ENCODE data around the gene HDLBP.
A peak's percentile ranks its signal among the peaks of the same experiment; 100 is the strongest.

HDLBP gene, protein sequence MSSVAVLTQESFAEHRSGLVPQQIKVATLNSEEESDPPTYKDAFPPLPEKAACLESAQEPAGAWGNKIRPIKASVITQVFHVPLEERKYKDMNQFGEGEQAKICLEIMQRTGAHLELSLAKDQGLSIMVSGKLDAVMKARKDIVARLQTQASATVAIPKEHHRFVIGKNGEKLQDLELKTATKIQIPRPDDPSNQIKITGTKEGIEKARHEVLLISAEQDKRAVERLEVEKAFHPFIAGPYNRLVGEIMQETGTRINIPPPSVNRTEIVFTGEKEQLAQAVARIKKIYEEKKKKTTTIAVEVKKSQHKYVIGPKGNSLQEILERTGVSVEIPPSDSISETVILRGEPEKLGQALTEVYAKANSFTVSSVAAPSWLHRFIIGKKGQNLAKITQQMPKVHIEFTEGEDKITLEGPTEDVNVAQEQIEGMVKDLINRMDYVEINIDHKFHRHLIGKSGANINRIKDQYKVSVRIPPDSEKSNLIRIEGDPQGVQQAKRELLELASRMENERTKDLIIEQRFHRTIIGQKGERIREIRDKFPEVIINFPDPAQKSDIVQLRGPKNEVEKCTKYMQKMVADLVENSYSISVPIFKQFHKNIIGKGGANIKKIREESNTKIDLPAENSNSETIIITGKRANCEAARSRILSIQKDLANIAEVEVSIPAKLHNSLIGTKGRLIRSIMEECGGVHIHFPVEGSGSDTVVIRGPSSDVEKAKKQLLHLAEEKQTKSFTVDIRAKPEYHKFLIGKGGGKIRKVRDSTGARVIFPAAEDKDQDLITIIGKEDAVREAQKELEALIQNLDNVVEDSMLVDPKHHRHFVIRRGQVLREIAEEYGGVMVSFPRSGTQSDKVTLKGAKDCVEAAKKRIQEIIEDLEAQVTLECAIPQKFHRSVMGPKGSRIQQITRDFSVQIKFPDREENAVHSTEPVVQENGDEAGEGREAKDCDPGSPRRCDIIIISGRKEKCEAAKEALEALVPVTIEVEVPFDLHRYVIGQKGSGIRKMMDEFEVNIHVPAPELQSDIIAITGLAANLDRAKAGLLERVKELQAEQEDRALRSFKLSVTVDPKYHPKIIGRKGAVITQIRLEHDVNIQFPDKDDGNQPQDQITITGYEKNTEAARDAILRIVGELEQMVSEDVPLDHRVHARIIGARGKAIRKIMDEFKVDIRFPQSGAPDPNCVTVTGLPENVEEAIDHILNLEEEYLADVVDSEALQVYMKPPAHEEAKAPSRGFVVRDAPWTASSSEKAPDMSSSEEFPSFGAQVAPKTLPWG (N-terminal part only)

GRCh38 chr2:241315093-241315878, at the start of gene HDLBP:
Gene HDLBP (minus strand): TSS chr2:241315672. CDS start chr2:241266869, 48,803 bp downstream.
- DNase-seq = peak; percentile 100

GRCh38 chr2:241364781-241365180, 49.3 kb upstream of the HDLBP start:
- no peak for DNase-seq

GRCh38 chr2:241363426-241363825, 48.0 kb upstream of the HDLBP start:
- no peak for DNase-seq

GRCh38 chr2:241359481-241360045, 44.1 kb upstream of the HDLBP start:
- no peak for DNase-seq

- DNase-seq = peak; percentile 17 to 43
These were observed 43.0 kb upstream of the HDLBP start for GRCh38 chr2:241358470-241358869.

- DNase-seq = no peak
These were observed 42.1 kb upstream of the HDLBP start for GRCh38 chr2:241357531-241357930.

DNA sequence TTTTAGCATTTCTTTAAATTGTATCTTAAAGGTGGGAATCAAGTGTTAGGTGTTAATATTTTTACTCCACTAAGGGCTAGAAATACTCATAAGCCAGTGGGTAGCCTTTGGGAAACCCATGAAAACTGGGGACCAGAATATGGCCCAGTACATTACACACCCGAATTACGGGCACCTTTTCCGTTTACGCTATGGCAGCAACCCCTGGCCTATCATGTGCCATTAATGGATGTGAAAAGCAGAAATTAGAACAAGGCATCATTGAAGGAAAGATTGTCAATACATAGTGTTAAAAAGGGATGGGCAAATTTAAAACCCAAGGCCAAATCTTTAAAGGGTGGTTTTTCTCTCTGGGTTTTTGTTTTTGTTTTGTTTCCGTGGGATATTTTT, 41.4 kb upstream of the HDLBP start:
- DNase-seq = no peak

GRCh38 chr2:241355983-241356870, 40.8 kb upstream of the HDLBP start, which contains the start of gene FARP2:
Gene FARP2 (plus strand): TSS chr2:241356285. CDS start chr2:241373108, 16,823 bp downstream.
- peak; percentile 98 for DNase-seq

GRCh38 chr2:241354668-241355658, 39.5 kb upstream of the HDLBP start:
- DNase-seq = peak; percentile 79 to 84

GRCh38 chr2:241352227-241352626, 36.8 kb upstream of the HDLBP start:
- no peak for DNase-seq

DNA sequence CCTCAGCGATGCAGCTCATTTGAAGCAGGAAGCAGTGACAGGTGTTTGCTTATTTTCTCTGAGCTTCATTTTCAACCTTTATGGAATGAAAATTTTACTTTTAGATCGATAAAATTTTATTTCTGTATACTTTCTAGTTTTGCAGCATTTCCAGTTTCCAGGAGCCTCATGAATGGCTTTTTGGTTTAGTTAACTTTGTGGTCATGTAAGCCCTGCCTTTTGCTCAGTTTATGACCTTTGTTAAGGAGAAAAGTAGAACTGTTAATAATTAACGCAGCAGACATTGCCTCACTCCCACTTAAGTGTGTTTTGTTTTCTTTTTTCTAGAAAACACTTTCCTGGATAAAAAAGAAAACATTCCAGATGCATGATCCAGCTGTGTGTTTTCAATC, 36.2 kb upstream of the HDLBP start:
- no peak for DNase-seq

- no peak for DNase-seq
These were observed 35.6 kb upstream of the HDLBP start for GRCh38 chr2:241350878-241351639.

GRCh38 chr2:241350530-241350877, 35.0 kb upstream of the HDLBP start:
- DNase-seq = no peak

DNA sequence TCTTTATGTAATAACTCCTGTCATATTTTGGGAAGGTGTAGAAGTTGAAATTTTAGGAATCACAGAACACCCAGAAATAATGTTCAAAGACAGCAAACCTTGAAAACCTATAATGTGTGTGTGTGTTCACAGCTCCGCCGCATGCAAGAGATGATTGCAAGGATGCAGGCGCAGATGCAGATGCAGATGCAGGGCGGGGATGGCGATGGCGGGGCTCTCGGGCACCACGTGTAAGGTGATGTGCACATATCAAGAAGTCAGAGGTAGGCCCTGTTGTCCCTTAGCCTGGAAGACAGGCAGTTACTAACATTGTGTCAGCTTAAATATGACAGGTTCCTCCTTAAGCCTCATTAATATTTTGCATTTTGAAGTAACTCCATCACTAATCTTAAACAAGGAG, 34.5 kb upstream of the HDLBP start:
- no peak for DNase-seq

DNA sequence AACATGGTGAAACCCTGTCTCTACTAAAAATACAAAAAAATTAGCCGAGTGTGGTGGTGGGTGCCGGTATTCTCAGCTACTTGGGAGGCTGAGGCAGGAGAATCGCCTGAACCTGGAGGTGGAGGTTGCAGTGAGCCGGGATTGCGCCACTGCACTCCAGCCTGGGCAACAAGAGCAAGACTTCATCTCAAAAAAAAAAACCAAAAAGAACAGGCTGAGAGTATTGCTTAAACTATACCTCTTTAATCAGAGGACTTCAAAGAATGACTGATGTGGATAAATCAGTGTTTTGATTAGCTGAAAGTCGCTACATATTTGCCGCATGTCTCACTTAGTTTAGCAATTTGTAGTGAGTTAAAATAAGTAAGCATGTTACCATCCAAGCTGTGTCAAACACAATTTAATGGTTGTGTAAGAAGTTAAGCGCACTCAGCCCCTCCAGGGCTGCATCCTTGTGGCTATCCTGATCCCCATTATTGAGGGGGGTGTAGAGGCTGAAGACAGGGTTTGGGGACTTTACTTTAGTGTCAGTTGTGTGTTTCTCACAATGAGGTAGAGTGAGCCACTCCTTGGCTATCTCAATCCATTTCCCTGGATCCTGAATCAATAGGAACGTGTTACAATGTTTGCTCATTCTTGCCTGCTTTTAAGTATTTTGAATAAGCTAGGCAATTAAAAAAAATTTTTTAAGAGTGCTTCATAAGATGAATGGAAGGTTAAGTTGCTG, 29.6 kb upstream of the HDLBP start:
- no peak for DNase-seq

DNA sequence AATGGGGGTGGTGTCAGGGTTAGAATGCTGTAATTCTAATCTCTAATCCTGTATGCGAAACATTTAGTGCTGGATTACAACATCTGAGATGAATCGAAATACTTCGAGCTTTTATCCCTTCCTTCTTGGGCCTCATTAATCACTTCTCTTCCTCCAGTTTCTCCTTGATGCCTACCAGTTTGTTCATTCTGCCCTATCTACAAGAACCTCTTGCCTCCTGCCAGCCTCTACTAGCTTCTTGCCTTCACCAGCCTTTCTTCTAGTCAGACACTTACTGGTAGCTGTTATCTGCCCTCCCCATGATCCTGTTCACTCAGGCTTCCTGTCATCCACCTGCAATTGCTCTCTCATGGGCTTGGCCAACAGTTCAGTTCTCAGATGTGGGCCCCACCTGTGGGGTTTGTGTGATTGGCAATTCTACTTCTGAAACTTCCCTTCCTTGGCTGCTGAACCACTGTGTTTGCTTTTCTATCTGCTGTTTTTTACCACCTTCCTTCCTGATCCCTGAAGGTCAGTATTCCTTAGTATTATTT, 25.2 kb upstream of the HDLBP start:
- DNase-seq = no peak

DNA sequence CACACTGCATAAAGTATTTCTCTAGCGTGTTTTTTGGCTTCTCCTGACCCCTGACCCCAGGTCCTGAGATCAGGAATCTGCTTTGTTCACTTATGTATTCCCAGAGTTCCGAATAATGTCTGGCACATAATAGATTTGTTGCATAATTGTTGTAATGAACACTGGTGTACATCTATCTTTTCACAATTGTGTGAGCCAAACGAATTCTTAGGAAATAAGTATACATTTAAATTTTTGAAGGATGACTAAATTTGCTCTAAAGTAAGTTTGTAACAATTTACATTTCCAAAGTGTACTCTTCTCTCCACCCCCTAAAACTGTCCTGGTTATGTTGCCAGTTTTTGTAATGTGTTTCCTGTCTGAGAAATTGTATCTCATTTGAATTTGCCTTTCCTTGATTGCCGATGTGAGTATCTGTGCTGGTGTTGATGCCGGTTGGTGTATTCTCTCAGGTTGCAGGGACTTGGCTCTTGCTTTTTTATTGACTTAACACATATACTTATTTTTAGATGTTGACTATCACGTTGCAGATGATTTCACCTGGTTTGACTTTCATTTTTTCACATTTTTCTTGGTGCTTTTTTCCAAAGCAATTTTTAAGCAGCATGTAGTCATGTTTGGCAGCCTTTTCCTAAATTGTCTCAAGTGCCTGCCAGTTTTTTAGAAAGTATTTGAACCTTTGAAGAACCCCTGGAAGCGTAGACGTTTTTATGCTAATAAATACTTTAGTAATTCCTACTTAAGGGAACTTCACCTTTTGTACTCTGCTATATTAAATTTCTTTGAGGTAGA, 24.6 kb upstream of the HDLBP start:
- no peak for DNase-seq

All from CD4-positive, alpha-beta T cell treated with Interleukin-4 for 1 hour (primary cell).